Ishikawa (cell line): ENCODE results near the gene IGF2BP1.

ENCODE experiments used
- EGR1 ChIP-seq: IDR thresholded peaks from 2 replicates; pipeline ENCODE4 v1.6.1; 2012
- NFIC ChIP-seq: IDR thresholded peaks from 2 replicates; pipeline ENCODE4 v1.6.1; 2012
- RAD21 ChIP-seq: IDR thresholded peaks from 2 replicates; pipeline ENCODE4 v1.6.1; 2012; ENCODE audit warnings: low read depth
- TAF1 ChIP-seq: IDR thresholded peaks from 2 replicates; pipeline ENCODE4 v1.6.1; 2012; ENCODE audit warnings: low read depth, mild to moderate bottlenecking
- YY1 ChIP-seq: IDR thresholded peaks from 2 replicates; pipeline ENCODE4 v1.6.1; 2012; ENCODE audit warnings: low read depth
- TF ChIP-seq, protein P1 (sequence below): IDR thresholded peaks from 2 replicates; pipeline ENCODE4 v1.6.1; 2012; ENCODE audit warnings: low read depth, mild to moderate bottlenecking
- TF ChIP-seq, protein P2 (sequence below): IDR thresholded peaks from 2 replicates; pipeline ENCODE4 v1.6.1; 2012

DNA sequence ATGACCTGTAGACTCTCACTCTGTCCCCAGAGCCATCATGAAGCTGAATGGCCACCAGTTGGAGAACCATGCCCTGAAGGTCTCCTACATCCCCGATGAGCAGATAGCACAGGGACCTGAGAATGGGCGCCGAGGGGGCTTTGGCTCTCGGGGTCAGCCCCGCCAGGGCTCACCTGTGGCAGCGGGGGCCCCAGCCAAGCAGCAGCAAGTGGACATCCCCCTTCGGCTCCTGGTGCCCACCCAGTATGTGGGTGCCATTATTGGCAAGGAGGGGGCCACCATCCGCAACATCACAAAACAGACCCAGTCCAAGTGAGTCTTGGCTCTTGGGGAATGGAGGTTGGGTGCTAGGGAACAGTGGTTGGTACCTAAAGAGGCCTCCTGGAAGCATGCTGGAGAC lies 41.0 kb downstream of the IGF2BP1 start:
- no peak for TF ChIP-seq RAD21
- no peak for TF ChIP-seq EGR1
- TF ChIP-seq, protein P1, sequence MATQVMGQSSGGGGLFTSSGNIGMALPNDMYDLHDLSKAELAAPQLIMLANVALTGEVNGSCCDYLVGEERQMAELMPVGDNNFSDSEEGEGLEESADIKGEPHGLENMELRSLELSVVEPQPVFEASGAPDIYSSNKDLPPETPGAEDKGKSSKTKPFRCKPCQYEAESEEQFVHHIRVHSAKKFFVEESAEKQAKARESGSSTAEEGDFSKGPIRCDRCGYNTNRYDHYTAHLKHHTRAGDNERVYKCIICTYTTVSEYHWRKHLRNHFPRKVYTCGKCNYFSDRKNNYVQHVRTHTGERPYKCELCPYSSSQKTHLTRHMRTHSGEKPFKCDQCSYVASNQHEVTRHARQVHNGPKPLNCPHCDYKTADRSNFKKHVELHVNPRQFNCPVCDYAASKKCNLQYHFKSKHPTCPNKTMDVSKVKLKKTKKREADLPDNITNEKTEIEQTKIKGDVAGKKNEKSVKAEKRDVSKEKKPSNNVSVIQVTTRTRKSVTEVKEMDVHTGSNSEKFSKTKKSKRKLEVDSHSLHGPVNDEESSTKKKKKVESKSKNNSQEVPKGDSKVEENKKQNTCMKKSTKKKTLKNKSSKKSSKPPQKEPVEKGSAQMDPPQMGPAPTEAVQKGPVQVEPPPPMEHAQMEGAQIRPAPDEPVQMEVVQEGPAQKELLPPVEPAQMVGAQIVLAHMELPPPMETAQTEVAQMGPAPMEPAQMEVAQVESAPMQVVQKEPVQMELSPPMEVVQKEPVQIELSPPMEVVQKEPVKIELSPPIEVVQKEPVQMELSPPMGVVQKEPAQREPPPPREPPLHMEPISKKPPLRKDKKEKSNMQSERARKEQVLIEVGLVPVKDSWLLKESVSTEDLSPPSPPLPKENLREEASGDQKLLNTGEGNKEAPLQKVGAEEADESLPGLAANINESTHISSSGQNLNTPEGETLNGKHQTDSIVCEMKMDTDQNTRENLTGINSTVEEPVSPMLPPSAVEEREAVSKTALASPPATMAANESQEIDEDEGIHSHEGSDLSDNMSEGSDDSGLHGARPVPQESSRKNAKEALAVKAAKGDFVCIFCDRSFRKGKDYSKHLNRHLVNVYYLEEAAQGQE, result no peak
- TF ChIP-seq TAF1, result no peak
- no peak for TF ChIP-seq YY1
- TF ChIP-seq, protein P2, sequence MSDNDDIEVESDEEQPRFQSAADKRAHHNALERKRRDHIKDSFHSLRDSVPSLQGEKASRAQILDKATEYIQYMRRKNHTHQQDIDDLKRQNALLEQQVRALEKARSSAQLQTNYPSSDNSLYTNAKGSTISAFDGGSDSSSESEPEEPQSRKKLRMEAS, result no peak
- TF ChIP-seq NFIC, result no peak
